ENCODE measurements around the gene SPEN. TPM values are rescaled to one million over a fixed set of nuclear protein-coding genes. Genes with fewer than 3 reads are reported as not detected.
"Not testable (repeated sequence)": the region's sequence is repeated elsewhere in the genome, so short reads cannot be mapped to it uniquely, and the experiment has no call there.

Gene SPEN
- polyA plus RNA-seq, 1 donor from 2014 or later, result 7.1 TPM

GRCh38 chr1:15886611-15887167 lies 39.2 kb downstream of the SPEN start:
- no peak overlapping the region for H2AFZ ChIP-seq (ENCODE audit: low read depth, low read length)
- peak overlapping the region; percentile 61 for H3K4me3 ChIP-seq (ENCODE audit: low read length)
- H3K27ac ChIP-seq (ENCODE audit: low read length), result peak overlapping the region; percentile 63
- peaks cover 3% of the 10 kb centered on the region for H4K20me1 ChIP-seq (ENCODE audit: insufficient read depth)
- no peaks in the 10 kb centered on the region for H3K9me2 ChIP-seq (ENCODE audit: insufficient read depth, low read length)
- H3K9me3 ChIP-seq (ENCODE audit: low read length), result no peaks in the 10 kb centered on the region
- peak overlapping the region; percentile 73 for H3K4me2 ChIP-seq (ENCODE audit: low read length)
- peaks cover 86% of the 10 kb centered on the region for H3K79me2 ChIP-seq (replicated peaks; ENCODE audit: insufficient read depth, low read length)
- H3K9ac ChIP-seq (ENCODE audit: low read length), result peak overlapping the region; percentile 44
- TF ChIP-seq MXI1 (conservative IDR thresholded peaks at IDR 0.05; ENCODE audit: poor library complexity, severe bottlenecking) (peak; percentile 34), CTCF (IDR thresholded peaks at IDR 0.05; ENCODE audit: poor library complexity, severe bottlenecking) (no peak)
- no peaks in the 10 kb centered on the region for H3K27me3 ChIP-seq (ENCODE audit: insufficient read depth, low read depth, low read length)
- H3K36me3 ChIP-seq (ENCODE audit: insufficient read depth, low read length), result no peaks in the 10 kb centered on the region
- H3F3A ChIP-seq (ENCODE audit: insufficient read depth, low read length, poor library complexity, severe bottlenecking), result no peaks in the 10 kb centered on the region

DNA sequence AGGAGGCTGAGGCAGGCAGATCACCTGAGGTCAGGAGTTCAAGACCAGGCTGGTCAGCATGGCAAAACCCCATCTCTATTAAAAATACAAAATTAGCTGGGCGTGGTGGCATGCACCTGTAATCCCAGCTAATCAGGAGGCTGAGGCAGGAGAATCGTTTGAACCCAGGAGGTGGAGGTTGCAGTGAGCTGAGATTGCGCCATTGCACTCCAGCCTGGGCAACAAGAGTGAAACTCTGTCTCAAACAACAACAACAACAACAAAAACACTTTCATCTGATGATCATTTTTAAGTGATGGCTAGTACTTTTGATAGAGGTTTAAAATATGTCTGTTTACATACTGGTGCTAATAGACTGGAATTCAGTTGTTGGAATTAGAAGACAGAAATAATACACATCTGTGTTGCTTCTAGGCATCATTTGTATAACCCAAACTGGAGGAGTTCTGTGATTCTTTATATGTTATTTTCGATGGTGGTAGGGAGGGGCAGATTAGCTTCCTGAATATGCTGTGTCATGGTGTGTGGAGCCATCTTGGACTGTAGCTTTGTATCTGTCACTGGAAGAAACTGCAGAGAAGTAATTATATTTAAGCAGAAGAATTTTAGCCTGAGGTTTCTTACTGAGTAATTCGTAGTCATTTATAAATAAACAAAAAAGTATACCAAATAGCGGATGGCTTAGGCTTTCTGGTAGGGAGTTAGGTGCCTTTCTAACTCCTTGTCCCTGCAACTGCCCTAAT lies 45.5 kb downstream of the SPEN start:
- H2AFZ ChIP-seq (ENCODE audit: low read depth, low read length); H3K9me2 ChIP-seq (ENCODE audit: insufficient read depth, low read length); H3K36me3 ChIP-seq (ENCODE audit: insufficient read depth, low read length); H3F3A ChIP-seq (ENCODE audit: insufficient read depth, low read length, poor library complexity, severe bottlenecking); H3K4me3 ChIP-seq (ENCODE audit: low read length); H3K4me2 ChIP-seq (ENCODE audit: low read length); H3K9ac ChIP-seq (ENCODE audit: low read length); H3K27ac ChIP-seq (ENCODE audit: low read length); H4K20me1 ChIP-seq (ENCODE audit: insufficient read depth); H3K9me3 ChIP-seq (ENCODE audit: low read length); H3K27me3 ChIP-seq (ENCODE audit: insufficient read depth, low read depth, low read length): not testable (repeated sequence)
- H3K79me2 ChIP-seq (replicated peaks; ENCODE audit: insufficient read depth, low read length), result peaks cover 90% of the 10 kb centered on the region

DNA sequence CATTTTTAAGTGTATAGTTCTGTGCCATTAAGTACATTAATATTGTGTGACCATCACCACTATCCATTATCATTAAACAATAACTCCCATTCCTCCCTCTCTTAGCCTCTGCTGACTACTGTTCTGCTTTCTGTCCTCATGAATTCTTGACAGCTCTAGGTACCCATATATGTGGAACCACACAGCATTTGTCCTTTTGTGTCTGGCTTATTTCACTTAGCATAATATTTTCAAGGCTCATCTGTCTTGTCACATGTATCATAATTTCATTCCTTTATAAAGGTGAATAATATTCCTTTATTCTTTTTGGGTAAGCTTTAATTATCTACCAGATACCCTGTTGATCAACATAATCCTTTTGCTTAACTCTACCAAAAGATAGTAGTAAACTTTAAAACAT lies 47.7 kb downstream of the SPEN start:
- H3K36me3 ChIP-seq (ENCODE audit: insufficient read depth, low read length), result no peaks in the 10 kb centered on the region
- H3K79me2 ChIP-seq (replicated peaks; ENCODE audit: insufficient read depth, low read length), result peaks cover 91% of the 10 kb centered on the region
- H3K4me2 ChIP-seq (ENCODE audit: low read length), result no peak overlapping the region
- H3K9ac ChIP-seq (ENCODE audit: low read length), result no peak overlapping the region
- no peak overlapping the region for H2AFZ ChIP-seq (ENCODE audit: low read depth, low read length)
- H3K9me2 ChIP-seq (ENCODE audit: insufficient read depth, low read length), result no peaks in the 10 kb centered on the region
- no peaks in the 10 kb centered on the region for H3K9me3 ChIP-seq (ENCODE audit: low read length)
- H3F3A ChIP-seq (ENCODE audit: insufficient read depth, low read length, poor library complexity, severe bottlenecking), result no peaks in the 10 kb centered on the region
- H3K27me3 ChIP-seq (ENCODE audit: insufficient read depth, low read depth, low read length), result no peaks in the 10 kb centered on the region
- peaks cover 4% of the 10 kb centered on the region for H4K20me1 ChIP-seq (ENCODE audit: insufficient read depth)
- TF ChIP-seq, protein P1, sequence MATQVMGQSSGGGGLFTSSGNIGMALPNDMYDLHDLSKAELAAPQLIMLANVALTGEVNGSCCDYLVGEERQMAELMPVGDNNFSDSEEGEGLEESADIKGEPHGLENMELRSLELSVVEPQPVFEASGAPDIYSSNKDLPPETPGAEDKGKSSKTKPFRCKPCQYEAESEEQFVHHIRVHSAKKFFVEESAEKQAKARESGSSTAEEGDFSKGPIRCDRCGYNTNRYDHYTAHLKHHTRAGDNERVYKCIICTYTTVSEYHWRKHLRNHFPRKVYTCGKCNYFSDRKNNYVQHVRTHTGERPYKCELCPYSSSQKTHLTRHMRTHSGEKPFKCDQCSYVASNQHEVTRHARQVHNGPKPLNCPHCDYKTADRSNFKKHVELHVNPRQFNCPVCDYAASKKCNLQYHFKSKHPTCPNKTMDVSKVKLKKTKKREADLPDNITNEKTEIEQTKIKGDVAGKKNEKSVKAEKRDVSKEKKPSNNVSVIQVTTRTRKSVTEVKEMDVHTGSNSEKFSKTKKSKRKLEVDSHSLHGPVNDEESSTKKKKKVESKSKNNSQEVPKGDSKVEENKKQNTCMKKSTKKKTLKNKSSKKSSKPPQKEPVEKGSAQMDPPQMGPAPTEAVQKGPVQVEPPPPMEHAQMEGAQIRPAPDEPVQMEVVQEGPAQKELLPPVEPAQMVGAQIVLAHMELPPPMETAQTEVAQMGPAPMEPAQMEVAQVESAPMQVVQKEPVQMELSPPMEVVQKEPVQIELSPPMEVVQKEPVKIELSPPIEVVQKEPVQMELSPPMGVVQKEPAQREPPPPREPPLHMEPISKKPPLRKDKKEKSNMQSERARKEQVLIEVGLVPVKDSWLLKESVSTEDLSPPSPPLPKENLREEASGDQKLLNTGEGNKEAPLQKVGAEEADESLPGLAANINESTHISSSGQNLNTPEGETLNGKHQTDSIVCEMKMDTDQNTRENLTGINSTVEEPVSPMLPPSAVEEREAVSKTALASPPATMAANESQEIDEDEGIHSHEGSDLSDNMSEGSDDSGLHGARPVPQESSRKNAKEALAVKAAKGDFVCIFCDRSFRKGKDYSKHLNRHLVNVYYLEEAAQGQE (IDR thresholded peaks at IDR 0.05; ENCODE audit: borderline replicate concordance), result no peak
- no peak overlapping the region for H3K4me3 ChIP-seq (ENCODE audit: low read length)
- no peak overlapping the region for H3K27ac ChIP-seq (ENCODE audit: low read length)

DNA sequence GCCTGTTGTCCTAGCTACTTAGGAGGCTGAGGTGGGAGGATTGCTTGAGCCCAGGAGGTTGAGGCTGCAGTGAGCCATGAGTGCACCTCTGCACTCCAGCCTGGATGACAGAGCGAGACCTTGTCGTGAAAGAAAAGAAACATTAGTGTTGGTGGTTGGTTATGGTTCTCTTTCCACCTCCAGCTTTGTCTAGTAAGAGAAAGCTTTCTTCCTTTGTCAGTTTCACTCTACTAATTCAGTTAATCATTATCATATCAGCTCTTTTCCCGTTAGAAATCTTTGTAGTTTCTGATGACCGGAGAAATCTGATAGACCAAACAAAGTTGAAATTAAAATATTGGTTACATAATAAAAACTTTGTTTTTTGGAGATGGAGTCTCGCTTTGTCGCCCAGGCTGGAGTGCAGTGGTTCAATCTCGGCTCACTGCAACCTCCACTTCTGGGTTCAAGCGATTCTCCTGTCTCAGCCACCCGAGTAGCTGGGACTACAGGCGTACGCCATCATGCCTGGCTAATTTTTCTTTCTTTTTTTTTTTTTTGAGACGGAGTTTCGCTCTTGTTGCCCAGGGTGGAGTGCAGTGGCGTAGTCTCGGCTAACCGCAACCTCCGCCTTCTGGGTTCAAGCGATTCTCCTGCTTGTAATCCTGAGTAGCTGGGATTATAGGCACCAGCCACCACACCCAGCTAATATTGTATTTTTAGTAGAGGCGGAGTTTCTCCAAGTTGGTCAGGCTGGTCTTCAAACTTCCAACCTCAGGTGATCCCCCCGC lies 49.5 kb downstream of the SPEN start:
- not testable (repeated sequence) for H3F3A ChIP-seq (ENCODE audit: insufficient read depth, low read length, poor library complexity, severe bottlenecking); H4K20me1 ChIP-seq (ENCODE audit: insufficient read depth); H3K36me3 ChIP-seq (ENCODE audit: insufficient read depth, low read length); H3K9me2 ChIP-seq (ENCODE audit: insufficient read depth, low read length); H3K9me3 ChIP-seq (ENCODE audit: low read length); H3K9ac ChIP-seq (ENCODE audit: low read length); H2AFZ ChIP-seq (ENCODE audit: low read depth, low read length); H3K4me2 ChIP-seq (ENCODE audit: low read length); H3K27ac ChIP-seq (ENCODE audit: low read length); H3K27me3 ChIP-seq (ENCODE audit: insufficient read depth, low read depth, low read length); H3K4me3 ChIP-seq (ENCODE audit: low read length)
- H3K79me2 ChIP-seq (replicated peaks; ENCODE audit: insufficient read depth, low read length), result peaks cover 93% of the 10 kb centered on the region

All from neural cell (in vitro differentiated cells).